Gastrocnemius medialis (tissue), 4 donors: ENCODE data around the gene ATXN1. TPM values are rescaled to one million over a fixed set of nuclear protein-coding genes. Genes with fewer than 3 reads are reported as not detected.

Source experiments
- ATAC-seq, 2 donors: fragments of 150-250 bp; one replicate each; pipeline ENCODE4 v1.9.1; 2016
- DNase-seq, 2 donors: peaks; one replicate each; pipeline ENCODE4 v3.0.0-alpha.2; 2019
- H3K27ac ChIP-seq, 4 donors: fragments of 200-600 bp; sonication (generic); 1 replicate in 1 of 4; 2 replicates in 3 of 4; pipeline ENCODE4 v1.5.1; 2016 to 2018; ENCODE audit warnings: mild to moderate bottlenecking in 2 of 4, moderate library complexity in 1 of 4
- H3K27me3 ChIP-seq, 3 donors: fragments of 200-600 bp; sonication (generic) in 2 of 3; 1 replicate in 1 of 3; 2 replicates in 2 of 3; pipeline versions ENCODE4 v1.5.1 to v1.6.0; 2016 to 2019; ENCODE audit warnings: mild to moderate bottlenecking in 1 of 3, moderate library complexity in 1 of 3
- H3K36me3 ChIP-seq, 2 donors: fragments of 200-600 bp; sonication (generic) in 1 of 2; one replicate each; pipeline ENCODE4 v1.5.1; 2017 to 2018
- H3K4me1 ChIP-seq, 2 donors: fragments of 200-600 bp; sonication (generic) in 1 of 2; one replicate each; pipeline ENCODE4 v1.5.1; 2016 to 2017; ENCODE audit warnings: mild to moderate bottlenecking in 2 of 2
- H3K4me3 ChIP-seq, 4 donors: fragments of 200-600 bp; sonication (generic) in 3 of 4; 1 replicate in 1 of 4; 2 replicates in 3 of 4; pipeline ENCODE4 v1.5.1; 2016 to 2019; ENCODE audit warnings: mild to moderate bottlenecking in 2 of 4
- H3K9me3 ChIP-seq, 3 donors: fragments of 200-600 bp; sonication (generic) in 2 of 3; 1 replicate in 1 of 3; 2 replicates in 2 of 3; pipeline ENCODE4 v1.5.1; 2016 to 2019
- POLR2A ChIP-seq, 2 donors: fragments of 450-650 bp; IDR thresholded peaks; one replicate each; pipeline ENCODE4 v1.6.1; 2017; ENCODE audit warnings: antibody characterized with exemption in 2 of 2, mild to moderate bottlenecking in 2 of 2, moderate library complexity in 2 of 2
- in situ Hi-C, 4 donors: fragments of 200-750 bp; cut with MboI; loops; one replicate each; pipeline versions ENCODE4 v1.15.0 to v1.8.0; 2017; ENCODE audit warnings: low sequenced_read_pairs in 4 of 4
- intact Hi-C: fragments of 100-400 bp; cut with DNase I; formaldehyde crosslinking; loops from one replicate; pipeline ENCODE4 v1.15.1; 2023; ENCODE audit warnings: low total_unique reads
- total RNA-seq, 4 donors: library from RNA; depleted of rRNA; stranded (reverse); fragments of >200 nt; gene quantifications; one replicate each; pipeline versions ENCODE4 v1.1.0 to v1.2.3, GENCODE V29; 2016
- TF ChIP-seq, protein P1 (sequence below), 5 experiments: fragments of 450-650 bp in 3 of 5; fragments of 200-600 bp in 2 of 5; sonication (generic) in 2 of 5; IDR thresholded peaks in 4 of 5; conservative IDR thresholded peaks in 1 of 5; 1 replicate in 4 of 5; 2 replicates in 1 of 5; pipeline ENCODE4 v1.5.1; 2016 to 2019; ENCODE audit warnings: antibody characterized with exemption in 5 of 5, mild to moderate bottlenecking in 3 of 5, moderate library complexity in 3 of 5

The ATXN1 gene
- total RNA-seq, 4 donors from 2014 or later = 21.8 to 42.9 (median 33.1) TPM

DNA sequence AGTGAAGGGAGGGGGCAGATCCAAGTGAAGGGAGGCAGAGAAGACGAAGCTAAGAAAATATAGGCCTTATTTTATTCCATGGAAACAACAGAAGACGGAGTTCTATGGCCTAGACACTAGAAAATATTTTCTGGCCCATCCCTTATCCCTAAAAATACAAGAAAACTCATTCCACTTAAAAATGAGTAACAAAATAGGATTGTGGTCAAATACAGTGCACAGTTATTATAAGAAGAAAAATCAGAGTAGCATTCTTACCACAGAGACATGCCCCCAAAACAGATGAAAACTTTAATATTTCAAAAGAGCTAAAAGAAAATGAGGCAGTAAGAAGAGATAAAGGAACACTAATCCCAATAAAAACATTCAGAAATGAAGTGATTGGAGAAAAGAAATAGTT is 320.0 kb downstream of the ATXN1 start:
- no peak for ATAC-seq
- intact Hi-C loops = no loop called here
- H3K27ac ChIP-seq = peak overlapping the region in 3 of 4 donors; percentile 18 to 54 (median 32)

DNA sequence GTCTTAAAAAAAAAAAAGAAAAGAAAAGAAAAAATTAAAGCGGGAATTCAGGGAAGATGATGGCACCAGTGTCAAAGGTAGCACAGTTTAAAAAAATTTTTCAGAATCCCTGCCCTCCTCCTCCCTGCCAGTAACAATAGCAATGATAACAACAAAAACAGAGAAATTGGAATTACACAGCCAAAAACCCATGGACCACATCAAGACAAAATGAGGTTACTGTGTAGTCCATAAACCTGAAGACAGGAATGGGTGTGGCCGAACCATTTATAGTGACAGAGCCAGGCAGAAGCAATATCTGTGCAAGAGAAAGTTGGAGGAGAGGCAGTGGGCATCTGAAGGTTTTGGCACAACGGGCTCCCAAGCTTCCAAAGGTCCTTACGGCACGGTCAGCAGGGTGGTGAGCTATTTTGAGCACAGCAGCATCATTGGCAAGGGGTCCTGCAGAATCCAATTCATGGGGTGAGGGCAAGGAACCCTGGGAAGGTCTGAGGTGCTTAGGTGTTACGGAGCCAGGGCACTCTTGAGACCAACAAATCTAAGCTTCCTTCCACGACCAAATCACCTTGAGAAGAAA is 320.5 kb downstream of the ATXN1 start:
- ATAC-seq (peak; percentile 22 to 34), DNase-seq (peak in 1 of 2 donors; percentile 24)
- Histone ChIP-seq H3K27me3 (no peaks in the 10 kb centered on the region), H3K4me3 (no peak overlapping the region), H3K27ac (peak overlapping the region; percentile 0 to 54 (median 25)), H3K36me3 (no peaks in the 10 kb centered on the region), H3K4me1 (peaks cover 21 to 30% of the 10 kb centered on the region in 2 donors), H3K9me3 (no peaks in the 10 kb centered on the region)
- no peak for TF ChIP-seq POLR2A (IDR thresholded peaks at IDR 0.05)
- in situ Hi-C loops (no loop called here), intact Hi-C loops (no loop called here)

More for the DNA sequence above, 320.0 kb downstream of the ATXN1 start:
- no peak for DNase-seq
- TF ChIP-seq, protein P1, sequence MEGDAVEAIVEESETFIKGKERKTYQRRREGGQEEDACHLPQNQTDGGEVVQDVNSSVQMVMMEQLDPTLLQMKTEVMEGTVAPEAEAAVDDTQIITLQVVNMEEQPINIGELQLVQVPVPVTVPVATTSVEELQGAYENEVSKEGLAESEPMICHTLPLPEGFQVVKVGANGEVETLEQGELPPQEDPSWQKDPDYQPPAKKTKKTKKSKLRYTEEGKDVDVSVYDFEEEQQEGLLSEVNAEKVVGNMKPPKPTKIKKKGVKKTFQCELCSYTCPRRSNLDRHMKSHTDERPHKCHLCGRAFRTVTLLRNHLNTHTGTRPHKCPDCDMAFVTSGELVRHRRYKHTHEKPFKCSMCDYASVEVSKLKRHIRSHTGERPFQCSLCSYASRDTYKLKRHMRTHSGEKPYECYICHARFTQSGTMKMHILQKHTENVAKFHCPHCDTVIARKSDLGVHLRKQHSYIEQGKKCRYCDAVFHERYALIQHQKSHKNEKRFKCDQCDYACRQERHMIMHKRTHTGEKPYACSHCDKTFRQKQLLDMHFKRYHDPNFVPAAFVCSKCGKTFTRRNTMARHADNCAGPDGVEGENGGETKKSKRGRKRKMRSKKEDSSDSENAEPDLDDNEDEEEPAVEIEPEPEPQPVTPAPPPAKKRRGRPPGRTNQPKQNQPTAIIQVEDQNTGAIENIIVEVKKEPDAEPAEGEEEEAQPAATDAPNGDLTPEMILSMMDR (IDR thresholded peaks at IDR 0.05 in 4 of 5, conservative IDR thresholded peaks at IDR 0.05 in 1 of 5) = no peak
- TF ChIP-seq POLR2A (IDR thresholded peaks at IDR 0.05) = no peak
- H3K4me1 ChIP-seq = peaks cover 21 to 30% of the 10 kb centered on the region in 2 donors
- H3K27me3 ChIP-seq = no peaks in the 10 kb centered on the region
- in situ Hi-C loops = no loop called here
- H3K36me3 ChIP-seq = no peaks in the 10 kb centered on the region
- no peaks in the 10 kb centered on the region for H3K9me3 ChIP-seq
- no peak overlapping the region for H3K4me3 ChIP-seq

DNA sequence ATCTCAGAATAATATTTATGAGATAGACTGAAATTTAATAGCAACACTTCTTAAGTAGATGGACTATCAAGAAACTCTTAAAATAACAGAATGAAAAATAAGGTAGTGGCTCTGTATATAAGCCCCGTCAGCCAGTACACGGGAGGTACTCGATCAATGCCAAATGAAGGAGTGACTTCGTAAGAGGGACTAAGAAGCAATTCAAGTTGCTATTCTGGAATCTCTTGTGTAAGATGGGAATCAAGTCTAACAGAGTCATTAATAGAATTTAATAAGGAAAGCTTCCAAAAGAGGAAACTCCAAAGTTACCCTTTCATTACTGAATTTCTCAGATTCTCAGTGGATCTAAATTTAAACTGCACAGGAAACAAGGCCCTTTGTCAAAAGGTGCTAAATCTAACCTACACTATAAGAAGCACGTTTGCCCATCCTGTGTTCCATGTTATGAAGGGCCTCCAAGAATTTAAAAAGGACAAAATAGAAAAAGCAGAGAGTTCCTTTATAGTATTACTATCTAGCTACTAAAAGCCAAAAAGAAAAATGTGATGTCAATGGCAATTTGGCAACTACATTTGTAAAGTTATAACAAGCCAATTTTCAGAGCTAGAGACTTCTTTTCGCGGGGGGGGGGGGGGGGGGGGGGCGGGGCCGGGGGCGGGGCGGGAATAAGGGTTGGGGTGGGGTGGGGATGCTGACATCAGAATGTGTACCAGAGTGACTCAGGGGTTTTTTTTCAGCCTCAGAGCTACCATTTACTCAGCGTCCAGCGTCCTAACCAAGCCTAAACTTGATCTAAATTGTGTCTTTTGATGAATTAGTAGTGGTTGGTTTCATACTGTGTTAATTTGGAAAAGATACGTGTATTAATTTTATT is 322.3 kb downstream of the ATXN1 start:
- DNase-seq (no peak), ATAC-seq (peak in 1 of 2 donors; percentile 73)
- intact Hi-C loops = no loop called here
- no peaks in the 10 kb centered on the region for H3K27me3 ChIP-seq
- in situ Hi-C loops = no loop called here
- H3K9me3 ChIP-seq = no peaks in the 10 kb centered on the region
- peak overlapping the region in 1 of 4 donors; percentile 3 for H3K4me3 ChIP-seq
- H3K27ac ChIP-seq = peak overlapping the region; percentile 9 to 61 (median 44)
- peaks cover 16 to 33% of the 10 kb centered on the region in 2 donors for H3K4me1 ChIP-seq
- TF ChIP-seq, protein P1 (IDR thresholded peaks at IDR 0.05 in 4 of 5, conservative IDR thresholded peaks at IDR 0.05 in 1 of 5) = no peak
- TF ChIP-seq POLR2A (IDR thresholded peaks at IDR 0.05) = no peak
- H3K36me3 ChIP-seq = no peaks in the 10 kb centered on the region

DNA sequence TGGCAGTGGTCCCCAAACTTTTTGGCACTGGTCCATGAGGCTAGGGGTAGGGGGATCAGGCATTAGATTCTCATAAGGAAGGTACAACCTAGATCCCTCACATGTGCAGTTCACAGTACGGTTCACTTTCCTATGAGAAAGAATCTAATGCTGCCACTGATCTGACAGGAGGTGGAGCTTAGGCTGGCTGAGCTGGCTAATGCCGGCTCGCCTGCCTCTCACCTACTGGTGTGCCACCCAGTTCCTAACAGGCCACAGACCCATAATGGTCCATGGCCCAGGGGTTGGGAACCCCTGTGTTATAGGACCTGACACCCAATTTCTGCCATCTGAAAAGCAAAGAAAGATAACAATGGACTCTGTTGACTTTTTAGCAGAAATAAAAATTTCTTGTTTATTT is 323.3 kb downstream of the ATXN1 start:
- H3K4me3 ChIP-seq = no peak overlapping the region
- in situ Hi-C loops = no loop called here
- H3K27ac ChIP-seq = no peak overlapping the region

More for the DNA sequence above, 323.3 kb downstream of the ATXN1 start:
- Histone ChIP-seq H3K9me3 (no peaks in the 10 kb centered on the region), H3K36me3 (no peaks in the 10 kb centered on the region), H3K4me1 (peaks cover 16 to 41% of the 10 kb centered on the region in 2 donors), H3K27me3 (no peaks in the 10 kb centered on the region)
- TF ChIP-seq, protein P1 (IDR thresholded peaks at IDR 0.05 in 4 of 5, conservative IDR thresholded peaks at IDR 0.05 in 1 of 5) = no peak
- no peak for TF ChIP-seq POLR2A (IDR thresholded peaks at IDR 0.05)
- ATAC-seq (no peak), DNase-seq (no peak)
- intact Hi-C loops = no loop called here
